HG03457 (cell line): ENCODE data around the gene LDLRAD4.

Experiments used
- ATAC-seq: cut with Tn5 transposase; IDR thresholded peaks from one replicate; pipeline ENCODE4 v1.9.1; 2021; ENCODE audit warnings: moderate number of reproducible peaks; ENCODE audit not compliant: unreplicated experiment

The LDLRAD4 gene

GRCh38 chr18:13201292-13201691 is 17.3 kb upstream of the LDLRAD4 start:
- ATAC-seq, result no peak

- no peak for ATAC-seq
These were observed 16.0 kb upstream of the LDLRAD4 start for GRCh38 chr18:13202571-13202970.

- no peak for ATAC-seq
These were observed 12.3 kb upstream of the LDLRAD4 start for GRCh38 chr18:13206301-13206700.

GRCh38 chr18:13207294-13207693 is 11.3 kb upstream of the LDLRAD4 start:
- ATAC-seq, result no peak

- no peak for ATAC-seq
These were observed 7.0 kb upstream of the LDLRAD4 start for GRCh38 chr18:13211534-13211933.

GRCh38 chr18:13213036-13213795 is 5.3 kb upstream of the LDLRAD4 start:
- no peak for ATAC-seq

GRCh38 chr18:13214609-13215008 is 4.0 kb upstream of the LDLRAD4 start:
- ATAC-seq, result no peak

GRCh38 chr18:13216092-13216582 is 2.4 kb upstream of the LDLRAD4 start:
- no peak for ATAC-seq

GRCh38 chr18:13216711-13217465 is 1.7 kb upstream of the LDLRAD4 start:
- no peak for ATAC-seq

GRCh38 chr18:13217466-13217961 is 1.0 kb upstream of the LDLRAD4 start:
- no peak for ATAC-seq

GRCh38 chr18:13217971-13218367 is 591 bp upstream of the LDLRAD4 start:
- ATAC-seq, result no peak

GRCh38 chr18:13218997-13219396 is 437 bp downstream of the LDLRAD4 start:
- no peak for ATAC-seq

- no peak for ATAC-seq
These were observed 1.1 kb downstream of the LDLRAD4 start for GRCh38 chr18:13219593-13220159.

GRCh38 chr18:13220361-13220991 is 1.9 kb downstream of the LDLRAD4 start:
- no peak for ATAC-seq

- ATAC-seq, result no peak
These were observed 3.6 kb downstream of the LDLRAD4 start for GRCh38 chr18:13221869-13222855.

- ATAC-seq, result no peak
These were observed 4.3 kb downstream of the LDLRAD4 start for GRCh38 chr18:13222856-13223281.

- no peak for ATAC-seq
These were observed 5.0 kb downstream of the LDLRAD4 start for GRCh38 chr18:13223311-13224143.

GRCh38 chr18:13225261-13225660 is 6.7 kb downstream of the LDLRAD4 start:
- ATAC-seq, result no peak

- ATAC-seq, result no peak
These were observed 8.1 kb downstream of the LDLRAD4 start for GRCh38 chr18:13226533-13227144.
